Measurements from ENCODE around the gene TRIO. TPM values are rescaled to one million over a fixed set of nuclear protein-coding genes. Genes with fewer than 3 reads are reported as not detected.

The TRIO gene
- total and polyA plus RNA-seq, 10 of the 15 experiments (the other 5 are each of a cell fraction or from before 2014, with no cell fraction given) = 5.1 to 96.4 (median 44.6) TPM

GRCh38 chr5:14510156-14510734 lies 367.1 kb downstream of the TRIO start (continued):
- TF ChIP-seq POLR2AphosphoS2 (IDR thresholded peaks at IDR 0.05; ENCODE audit: low read depth, low read length) (no peak), RUNX3 (IDR thresholded peaks at IDR 0.05; ENCODE audit: low read length) (no peak), HDAC2 (IDR thresholded peaks at IDR 0.05) (no peak), SMC3 (IDR thresholded peaks at IDR 0.05; ENCODE audit: borderline replicate concordance, low read length) (no peak), TCF7 (IDR thresholded peaks at IDR 0.05; ENCODE audit: borderline replicate concordance) (no peak), RELB (IDR thresholded peaks at IDR 0.05; ENCODE audit: low read depth) (no peak), EED (IDR thresholded peaks at IDR 0.05; ENCODE audit: low read depth) (no peak), BHLHE40 (IDR thresholded peaks at IDR 0.05; ENCODE audit: borderline replicate concordance in 1 of 2, low read depth in 2 of 2, low read length in 1 of 2) (no peak), NBN (IDR thresholded peaks at IDR 0.05) (no peak), RCOR1 (conservative IDR thresholded peaks at IDR 0.05; ENCODE audit: low read depth, low read length) (no peak)

- 71% methylated on average over 6 of the region's 6 CpGs for WGBS (ENCODE audit: insufficient coverage, insufficient replicate concordance, low lambda C conversion rate, missing lambda C conversion rate)
- H3K4me2 ChIP-seq (ENCODE audit: control insufficient read depth, insufficient read depth) = no peak overlapping the region
- H3K4me3 ChIP-seq = no peak overlapping the region
- BruUV-seq (replicated peaks) = no TSS peak
- SMC1A ChIA-PET (ENCODE audit: uncharacterized antibody, unreplicated experiment) = no interaction called here
- DNase-seq (ENCODE audit: low read depth, low spot score) (no peak), FAIRE-seq (no peak), ATAC-seq (peak; percentile 12; the same call in 2 of the 3 replicates)
- in situ Hi-C loops (cut with MboI) = no loop called here
- no peak overlapping the region for H3K27ac ChIP-seq (ENCODE audit: control insufficient read depth, insufficient read depth)
- H3K27me3 ChIP-seq (replicated peaks in 1 of 2; ENCODE audit: control insufficient read depth in 2 of 2, insufficient read depth in 2 of 2, low read length in 1 of 2) = no peaks in the 10 kb centered on the region
- CTCF ChIA-PET = no interaction called here
- H2AFZ ChIP-seq (ENCODE audit: control insufficient read depth, low read depth, low read length) = no peak overlapping the region
- no peaks in the 10 kb centered on the region for H3K79me2 ChIP-seq (ENCODE audit: control insufficient read depth, insufficient read depth, low read length)
- RAD21 ChIA-PET (ENCODE audit: unreplicated experiment) = no interaction called here
- intact Hi-C loops (cut with micrococcal nuclease; ENCODE audit: unreplicated experiment) = loop anchor here (5.0 kb wide), 1 partner anchor 136 kb away; no protein-coding TSS in a partner anchor
- no peaks in the 10 kb centered on the region for H3K9me3 ChIP-seq (replicated peaks; ENCODE audit: control insufficient read depth, insufficient read depth, low read length)
- H3K9ac ChIP-seq (ENCODE audit: control insufficient read depth, insufficient read depth, low read length) = no peak overlapping the region
- H3K36me3 ChIP-seq (ENCODE audit: control insufficient read depth in 2 of 2, insufficient read depth in 2 of 2, low read length in 1 of 2) = no peaks in the 10 kb centered on the region; a peak in 2 of 4 replicates
- no peaks in the 10 kb centered on the region for H3K4me1 ChIP-seq (ENCODE audit: control insufficient read depth, insufficient read depth, low read length)
- no peaks in the 10 kb centered on the region for H4K20me1 ChIP-seq (ENCODE audit: control insufficient read depth, insufficient read depth)
- TF ChIP-seq TAF1 (IDR thresholded peaks at IDR 0.05; ENCODE audit: borderline replicate concordance, low read depth, low read length) (no peak), ZZZ3 (IDR thresholded peaks at IDR 0.05; ENCODE audit: control insufficient read depth, insufficient read length, low read depth) (no peak), EGR1 (IDR thresholded peaks at IDR 0.05; ENCODE audit: borderline replicate concordance in 1 of 2, low read depth in 2 of 2, low read length in 2 of 2) (no peak)
- POLR2A ChIA-PET = no interaction called here
Observed at GRCh38 chr5:14510880-14511279, 367.7 kb downstream of the TRIO start.
